CD14-positive monocyte (primary cell): ENCODE measurements around the gene AVP. TPM values are rescaled to one million over a fixed set of nuclear protein-coding genes. Genes with fewer than 3 reads are reported as not detected.
"Not testable (repeated sequence)": the region's sequence is repeated elsewhere in the genome, so short reads cannot be mapped to it uniquely, and the experiment has no call there.

Experiments
- DNase-seq, 3 donors: peaks; one replicate each; pipeline ENCODE4 v3.0.0-alpha.2; 2011 to 2022
- H2AFZ ChIP-seq: 2 replicates; pipeline ENCODE4 v1.6.0; 2012; ENCODE audit warnings: mild to moderate bottlenecking, low read depth, low read length, inconsistent platforms; ENCODE audit not compliant: insufficient read depth, poor library complexity, severe bottlenecking
- H3K27ac ChIP-seq, 2 donors: 1 replicate in 1 of 2; 2 replicates in 1 of 2; pipeline ENCODE4 v1.5.1; 2012 to 2013; ENCODE audit warnings: low read length in 2 of 2, control low read depth in 1 of 2, inconsistent platforms in 1 of 2, low read depth in 1 of 2, mild to moderate bottlenecking in 1 of 2
- H3K27me3 ChIP-seq, 2 donors: one replicate each; pipeline versions ENCODE4 v1.6.0 to v1.6.1; 2011 to 2013; ENCODE audit warnings: low read length in 2 of 2; ENCODE audit not compliant: control insufficient read depth in 2 of 2, insufficient read depth in 2 of 2
- H3K36me3 ChIP-seq, 2 donors: replicated peaks in 1 of 2; 1 replicate in 1 of 2; 2 replicates in 1 of 2; pipeline versions ENCODE4 v1.5.1 to v1.6.1; 2012 to 2013; ENCODE audit warnings: low read length in 2 of 2, control low read depth in 1 of 2, inconsistent platforms in 1 of 2, mild to moderate bottlenecking in 1 of 2; ENCODE audit not compliant: insufficient read depth in 2 of 2, control insufficient read depth in 1 of 2
- H3K4me1 ChIP-seq, 2 donors: 1 replicate in 1 of 2; 2 replicates in 1 of 2; pipeline versions ENCODE4 v1.5.1 to v1.6.1; 2012 to 2013; ENCODE audit warnings: low read length in 2 of 2, control low read depth in 1 of 2, inconsistent platforms in 1 of 2, mild to moderate bottlenecking in 1 of 2, moderate library complexity in 1 of 2; ENCODE audit not compliant: insufficient read depth in 2 of 2, control insufficient read depth in 1 of 2
- H3K4me2 ChIP-seq: replicated peaks from 2 replicates; pipeline ENCODE3; 2012; ENCODE audit warnings: low read length, moderate library complexity, mild to moderate bottlenecking; ENCODE audit not compliant: poor library complexity, severe bottlenecking; ENCODE audit errors: extremely low read depth
- H3K4me3 ChIP-seq, 3 experiments: fragments of 200-600 bp in 1 of 3; sonication (generic) in 1 of 3; replicated peaks in 1 of 3; 1 replicate in 2 of 3; 2 replicates in 1 of 3; pipeline ENCODE4 v1.5.1; 2011 to 2013; ENCODE audit warnings: low read length in 3 of 3, mild to moderate bottlenecking in 3 of 3, control low read depth in 2 of 3, low read depth in 2 of 3, inconsistent platforms in 1 of 3, moderate library complexity in 1 of 3
- H3K79me2 ChIP-seq: 2 replicates; pipeline ENCODE4 v1.6.0; 2012; ENCODE audit warnings: mild to moderate bottlenecking, control low read depth, inconsistent platforms, low read length, moderate library complexity; ENCODE audit not compliant: insufficient read depth
- H3K9ac ChIP-seq: 2 replicates; pipeline ENCODE4 v1.6.0; 2017; ENCODE audit warnings: low read length, mild to moderate bottlenecking; ENCODE audit not compliant: insufficient read depth, poor library complexity, severe bottlenecking
- H3K9me3 ChIP-seq, 2 donors: replicated peaks in 1 of 2; 1 replicate in 1 of 2; 2 replicates in 1 of 2; pipeline versions ENCODE4 v1.5.1 to v1.6.1; 2012 to 2013; ENCODE audit warnings: low read length in 2 of 2, control low read depth in 1 of 2; ENCODE audit not compliant: control insufficient read depth in 1 of 2, insufficient read depth in 1 of 2
- H4K20me1 ChIP-seq: 2 replicates; pipeline ENCODE4 v1.6.0; 2012; ENCODE audit warnings: mild to moderate bottlenecking, low read length, control low read depth, moderate library complexity; ENCODE audit not compliant: insufficient read depth
- H3K27ac Mint-ChIP-seq, 7 donors: one replicate each; pipeline ENCODE4 v1.8.0; 2020; ENCODE audit warnings: mild to moderate bottlenecking in 7 of 7, mixed read lengths in 7 of 7, moderate library complexity in 6 of 7, inconsistent platforms in 2 of 7
- H3K27me3 Mint-ChIP-seq, 3 donors: one replicate each; pipeline ENCODE4 v1.8.0; 2021 to 2022; ENCODE audit warnings: low read depth in 3 of 3, mild to moderate bottlenecking in 3 of 3, mixed read lengths in 3 of 3, moderate library complexity in 3 of 3, inconsistent platforms in 1 of 3
- H3K36me3 Mint-ChIP-seq, 2 donors: one replicate each; pipeline ENCODE4 v1.8.0; 2020; ENCODE audit warnings: mixed read lengths in 2 of 2, inconsistent platforms in 1 of 2, mild to moderate bottlenecking in 1 of 2
- H3K4me1 Mint-ChIP-seq: one replicate; pipeline ENCODE4 v1.8.0; 2020; ENCODE audit warnings: mild to moderate bottlenecking, mixed read lengths
- H3K4me3 Mint-ChIP-seq, 2 donors: one replicate each; pipeline ENCODE4 v1.8.0; 2020; ENCODE audit warnings: mild to moderate bottlenecking in 2 of 2, mixed read lengths in 2 of 2, moderate library complexity in 1 of 2
- H3K9me3 Mint-ChIP-seq, 7 donors: one replicate each; pipeline ENCODE4 v1.8.0; 2020 to 2022; ENCODE audit warnings: mixed read lengths in 7 of 7, mild to moderate bottlenecking in 6 of 7, moderate library complexity in 6 of 7, inconsistent platforms in 2 of 7
- CTCF ChIP-seq: fragments of 200-600 bp; IDR thresholded peaks from one replicate; pipeline ENCODE4 v1.8.0; 2022; ENCODE audit warnings: antibody characterized with exemption, mild to moderate bottlenecking
- WGBS: methylation state at CpG from one replicate; pipeline ENCODE4 v1.1.5; 2013; ENCODE audit warnings: missing lambda C conversion rate; ENCODE audit not compliant: insufficient coverage; 5-methylcytosine and 5-hydroxymethylcytosine counted together
- intact Hi-C, 2 donors: fragments of 100-400 bp; cut with micrococcal nuclease; formaldehyde crosslinking; loops; one replicate each; pipeline versions ENCODE4 v1.15.0 to v1.15.1; 2023
- polyA plus RNA-seq, 3 donors: library from polyadenylated mRNA; depleted of rRNA in 1 of 3; unstranded in 2 of 3; stranded (reverse) in 1 of 3; fragments of 300-500 nt in 2 of 3; fragments of >200 nt in 1 of 3; fragmentation: Illumina TruSeq in 2 of 3; gene quantifications; 1 replicate in 2 of 3; 2 replicates in 1 of 3; pipeline ENCODE4 v1.2.3, GENCODE V29; 2012 to 2021

AVP gene
- polyA plus RNA-seq, 3 donors, result not detected

DNA sequence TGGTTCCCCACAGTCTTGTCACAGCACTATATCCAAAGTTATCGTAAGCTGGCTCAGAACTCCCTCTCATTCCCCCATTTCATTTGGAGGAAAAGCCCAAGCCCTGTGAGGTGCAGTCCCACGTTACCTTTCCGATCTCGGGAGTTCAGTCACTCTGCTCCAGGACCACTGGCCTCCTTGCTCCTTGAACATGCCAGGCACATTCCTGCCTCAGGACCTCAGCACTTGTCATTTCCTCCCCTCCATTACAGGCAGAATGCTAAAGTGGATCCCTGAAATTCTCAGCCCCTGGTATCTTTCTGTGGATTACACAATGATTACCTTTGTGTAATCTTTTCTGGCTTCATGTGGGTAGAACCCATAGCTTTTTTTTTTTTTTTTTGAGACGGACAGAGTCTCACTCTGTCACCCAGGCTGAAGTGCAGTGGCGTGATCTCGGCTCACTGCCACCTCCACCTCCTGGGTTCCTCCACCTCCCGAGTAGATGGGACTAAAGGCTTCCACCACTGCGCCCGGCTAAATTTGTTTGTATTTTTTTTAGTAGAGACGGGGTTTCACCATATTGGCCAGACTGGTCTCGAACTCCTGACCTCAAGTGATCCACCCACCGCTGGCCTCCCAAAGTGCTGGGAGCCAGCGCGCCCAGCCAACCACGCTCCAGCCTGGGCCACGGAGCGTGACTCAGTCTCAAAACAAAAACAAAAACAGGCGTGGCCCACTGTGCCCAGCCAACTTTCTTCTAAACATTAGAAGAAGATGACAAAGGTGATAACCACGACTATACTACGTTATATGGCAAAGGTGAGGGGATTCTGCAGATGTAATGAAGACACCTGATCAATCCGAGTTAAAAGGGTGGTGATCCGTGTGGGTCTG is 17.1 kb downstream of the AVP start:
- peaks cover 2 to 10% (median 3%) of the 10 kb centered on the region in 7 donors for H3K9me3 Mint-ChIP-seq
- Histone ChIP-seq H3K36me3 (no peaks in the 10 kb centered on the region), H3K4me2 (no peak overlapping the region), H3K4me1 (peaks cover 6 to 11% of the 10 kb centered on the region in 2 donors), H3K4me3 (no peak overlapping the region), H3K9ac (no peak overlapping the region), H4K20me1 (no peaks in the 10 kb centered on the region), H3K9me3 (no peaks in the 10 kb centered on the region), H3K27ac (no peak overlapping the region), H3K27me3 (peaks cover 9 to 20% of the 10 kb centered on the region in 2 donors), H2AFZ (no peak overlapping the region), H3K79me2 (no peaks in the 10 kb centered on the region)
- H3K36me3 Mint-ChIP-seq, result peaks cover 0 to 5% of the 10 kb centered on the region in 2 donors
- intact Hi-C loops, result no loop called here
- peaks cover 15 to 38% (median 29%) of the 10 kb centered on the region in 3 donors for H3K27me3 Mint-ChIP-seq
- DNase-seq, result no peak
- peaks cover 10% of the 10 kb centered on the region for H3K4me1 Mint-ChIP-seq
- no peak overlapping the region for H3K4me3 Mint-ChIP-seq
- no peak for TF ChIP-seq CTCF
- WGBS, result 92% methylated on average over 19 of the region's 23 CpGs
- H3K27ac Mint-ChIP-seq, result no peak overlapping the region

GRCh38 chr20:3064119-3064518 is 20.4 kb downstream of the AVP start:
- H3K79me2 ChIP-seq, H3K4me3 Mint-ChIP-seq, H3K4me2 ChIP-seq, DNase-seq, H3K27ac Mint-ChIP-seq, H4K20me1 ChIP-seq, H3K4me1 ChIP-seq, H3K9me3 ChIP-seq, H2AFZ ChIP-seq, intact Hi-C loops, H3K27me3 ChIP-seq, H3K9me3 Mint-ChIP-seq, H3K36me3 Mint-ChIP-seq, H3K4me1 Mint-ChIP-seq, H3K27ac ChIP-seq, H3K4me3 ChIP-seq, H3K9ac ChIP-seq, H3K36me3 ChIP-seq: not testable (repeated sequence)
- WGBS, result 57% methylated on average over 3 of the region's 6 CpGs
- peaks cover 0 to 16% (median 12%) of the 10 kb centered on the region in 3 donors for H3K27me3 Mint-ChIP-seq
